Measurements from ENCODE around the gene TAAR6.

Gene TAAR6

DNA sequence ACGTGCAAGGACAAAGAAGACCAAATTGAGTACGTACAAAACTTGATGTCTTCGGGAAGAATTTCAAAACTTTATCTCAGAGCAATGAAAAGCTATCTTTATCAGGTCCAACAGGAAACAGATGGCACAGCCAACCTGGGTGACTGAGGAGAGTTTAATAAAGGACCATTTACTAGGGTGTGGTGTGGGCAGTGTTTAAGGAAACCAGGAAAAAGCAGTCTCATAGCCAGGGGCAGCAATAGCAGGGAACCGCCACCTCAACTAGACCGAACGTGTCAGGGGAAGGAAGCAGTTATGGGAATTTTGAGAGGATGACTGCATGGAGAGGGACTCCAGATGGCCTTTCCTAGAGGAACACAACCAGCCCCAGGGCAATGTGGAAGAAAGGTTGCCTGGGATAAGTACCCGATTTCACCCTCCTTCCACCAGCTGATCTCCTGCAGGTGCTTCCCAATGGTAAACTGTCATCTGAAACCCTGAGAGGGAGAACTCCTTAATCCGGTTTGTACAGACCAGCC is 34.6 kb downstream of the TAAR6 start:
- H3K9me2 ChIP-seq (replicated peaks; ENCODE audit: control insufficient read depth, low read length) = no peaks in the 10 kb centered on the region
- no peak overlapping the region for H3K4me3 ChIP-seq (ENCODE audit: low read length)
- H4K20me1 ChIP-seq (ENCODE audit: control insufficient read depth, insufficient read depth, low read depth, low read length) = no peaks in the 10 kb centered on the region
- TF ChIP-seq, protein P1, sequence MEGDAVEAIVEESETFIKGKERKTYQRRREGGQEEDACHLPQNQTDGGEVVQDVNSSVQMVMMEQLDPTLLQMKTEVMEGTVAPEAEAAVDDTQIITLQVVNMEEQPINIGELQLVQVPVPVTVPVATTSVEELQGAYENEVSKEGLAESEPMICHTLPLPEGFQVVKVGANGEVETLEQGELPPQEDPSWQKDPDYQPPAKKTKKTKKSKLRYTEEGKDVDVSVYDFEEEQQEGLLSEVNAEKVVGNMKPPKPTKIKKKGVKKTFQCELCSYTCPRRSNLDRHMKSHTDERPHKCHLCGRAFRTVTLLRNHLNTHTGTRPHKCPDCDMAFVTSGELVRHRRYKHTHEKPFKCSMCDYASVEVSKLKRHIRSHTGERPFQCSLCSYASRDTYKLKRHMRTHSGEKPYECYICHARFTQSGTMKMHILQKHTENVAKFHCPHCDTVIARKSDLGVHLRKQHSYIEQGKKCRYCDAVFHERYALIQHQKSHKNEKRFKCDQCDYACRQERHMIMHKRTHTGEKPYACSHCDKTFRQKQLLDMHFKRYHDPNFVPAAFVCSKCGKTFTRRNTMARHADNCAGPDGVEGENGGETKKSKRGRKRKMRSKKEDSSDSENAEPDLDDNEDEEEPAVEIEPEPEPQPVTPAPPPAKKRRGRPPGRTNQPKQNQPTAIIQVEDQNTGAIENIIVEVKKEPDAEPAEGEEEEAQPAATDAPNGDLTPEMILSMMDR (IDR thresholded peaks at IDR 0.05; ENCODE audit: low read depth, low read length, poor library complexity, severe bottlenecking) = no peak
- no peak for TF ChIP-seq EZH2phosphoT487 (IDR thresholded peaks at IDR 0.05; ENCODE audit: borderline replicate concordance, low read length)
- H3K36me3 ChIP-seq (ENCODE audit: control insufficient read depth, low read length) = no peaks in the 10 kb centered on the region
- no peaks in the 10 kb centered on the region for H3K79me2 ChIP-seq (ENCODE audit: control insufficient read depth, low read length)
- no peak overlapping the region for H3K27ac ChIP-seq (ENCODE audit: low read depth, low read length)
- no peaks in the 10 kb centered on the region for H3F3A ChIP-seq (ENCODE audit: control insufficient read depth, insufficient read depth)
- 0 out of 2 replicates have a peak, but pooled peaks cover 2% of the 10 kb centered on the region for H3K27me3 ChIP-seq (ENCODE audit: control insufficient read depth, low read length)
- no peak overlapping the region for H3K4me2 ChIP-seq (ENCODE audit: low read length)
- no peaks in the 10 kb centered on the region for H3K4me1 ChIP-seq (ENCODE audit: control insufficient read depth, low read length)
- no peaks in the 10 kb centered on the region for H3K9me3 ChIP-seq (ENCODE audit: control insufficient read depth, insufficient read depth, low read length)

DNA sequence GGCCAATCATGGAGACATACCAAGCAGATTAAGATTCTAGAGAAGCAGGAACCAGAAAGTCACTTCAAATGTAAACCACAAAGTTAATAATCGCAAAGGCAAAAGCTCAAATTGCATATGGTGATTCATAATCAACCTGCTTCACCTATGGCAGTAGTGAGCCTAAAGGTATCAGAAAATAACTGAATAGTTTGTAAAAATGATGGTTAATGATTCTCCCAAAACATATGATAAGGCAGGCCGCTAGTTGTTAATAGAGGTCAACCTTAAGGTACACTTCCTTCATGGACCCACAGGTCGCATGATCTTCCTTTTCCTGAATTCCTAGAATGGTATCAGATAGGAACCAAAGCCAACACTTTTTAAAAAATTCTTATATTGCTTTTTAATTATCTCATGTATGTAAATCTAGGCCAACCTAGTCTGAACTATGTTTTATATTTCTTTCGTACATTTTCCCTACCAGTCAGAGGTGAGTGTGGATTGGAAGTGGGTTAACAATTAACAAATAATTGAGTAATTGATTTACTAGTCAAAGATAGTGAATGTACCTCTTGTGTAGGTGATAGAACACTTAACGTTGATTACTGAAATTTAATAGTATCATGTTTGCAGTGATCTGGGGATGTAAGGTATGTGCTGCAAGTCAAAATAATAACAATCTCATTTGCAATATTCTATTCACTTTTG is 37.6 kb downstream of the TAAR6 start:
- Histone ChIP-seq H3K27me3 (ENCODE audit: control insufficient read depth, low read length) (no peaks in the 10 kb centered on the region), H3K4me3 (ENCODE audit: low read length) (no peak overlapping the region), H3K9me2 (replicated peaks; ENCODE audit: control insufficient read depth, low read length) (no peaks in the 10 kb centered on the region), H3K27ac (ENCODE audit: low read depth, low read length) (no peak overlapping the region), H3K4me2 (ENCODE audit: low read length) (no peak overlapping the region), H3F3A (ENCODE audit: control insufficient read depth, insufficient read depth) (no peaks in the 10 kb centered on the region), H4K20me1 (ENCODE audit: control insufficient read depth, insufficient read depth, low read depth, low read length) (no peaks in the 10 kb centered on the region), H3K9me3 (ENCODE audit: control insufficient read depth, insufficient read depth, low read length) (no peaks in the 10 kb centered on the region), H3K36me3 (ENCODE audit: control insufficient read depth, low read length) (no peaks in the 10 kb centered on the region), H3K4me1 (ENCODE audit: control insufficient read depth, low read length) (no peaks in the 10 kb centered on the region), H3K79me2 (ENCODE audit: control insufficient read depth, low read length) (no peaks in the 10 kb centered on the region)
- no peak for TF ChIP-seq EZH2phosphoT487 (IDR thresholded peaks at IDR 0.05; ENCODE audit: borderline replicate concordance, low read length)
- TF ChIP-seq, protein P1 (IDR thresholded peaks at IDR 0.05; ENCODE audit: low read depth, low read length, poor library complexity, severe bottlenecking) = no peak

DNA sequence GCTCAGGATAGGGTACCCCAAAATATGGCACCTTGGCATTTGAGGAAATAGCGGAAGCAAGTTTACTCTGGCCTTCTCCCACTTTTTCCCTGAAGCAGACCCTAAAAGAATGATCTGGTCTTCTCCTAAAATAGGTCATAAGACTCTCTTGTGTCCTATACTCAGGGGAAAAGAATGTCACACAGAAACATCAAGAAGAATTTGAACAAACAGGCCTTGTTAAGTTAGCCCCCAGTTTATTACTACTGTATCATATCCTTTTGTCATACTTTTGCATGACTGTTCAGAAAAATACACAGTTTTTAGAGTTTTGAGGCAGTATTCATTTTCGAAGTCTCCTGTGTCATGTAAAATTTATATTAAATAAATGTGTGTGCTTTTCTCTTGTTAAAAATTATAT is 41.5 kb downstream of the TAAR6 start:
- H3K4me1 ChIP-seq (ENCODE audit: control insufficient read depth, low read length) = no peaks in the 10 kb centered on the region
- no peak overlapping the region for H3K4me2 ChIP-seq (ENCODE audit: low read length)
- H3K27ac ChIP-seq (ENCODE audit: low read depth, low read length) = no peak overlapping the region
- H3K4me3 ChIP-seq (ENCODE audit: low read length) = no peak overlapping the region
- no peaks in the 10 kb centered on the region for H3K36me3 ChIP-seq (ENCODE audit: control insufficient read depth, low read length)
- no peaks in the 10 kb centered on the region for H3K9me3 ChIP-seq (ENCODE audit: control insufficient read depth, insufficient read depth, low read length)
- H3K27me3 ChIP-seq (ENCODE audit: control insufficient read depth, low read length) = no peaks in the 10 kb centered on the region
- no peaks in the 10 kb centered on the region for H3K9me2 ChIP-seq (replicated peaks; ENCODE audit: control insufficient read depth, low read length)
- H4K20me1 ChIP-seq (ENCODE audit: control insufficient read depth, insufficient read depth, low read depth, low read length) = no peaks in the 10 kb centered on the region
- no peaks in the 10 kb centered on the region for H3K79me2 ChIP-seq (ENCODE audit: control insufficient read depth, low read length)
- no peak for TF ChIP-seq EZH2phosphoT487 (IDR thresholded peaks at IDR 0.05; ENCODE audit: borderline replicate concordance, low read length)
- TF ChIP-seq, protein P1 (IDR thresholded peaks at IDR 0.05; ENCODE audit: low read depth, low read length, poor library complexity, severe bottlenecking) = no peak
- no peaks in the 10 kb centered on the region for H3F3A ChIP-seq (ENCODE audit: control insufficient read depth, insufficient read depth)
